GM19193 (cell line): ENCODE measurements around the gene DCDC2.

Experiments
- POLR2A ChIP-seq: IDR thresholded peaks from 4 replicates; pipeline ENCODE4 v1.6.1; 2011; ENCODE audit not compliant: insufficient read depth, insufficient read length; ENCODE audit errors: extremely low read depth

Gene DCDC2

GRCh38 chr6:24197892-24198291, 160.0 kb downstream of the DCDC2 start:
- no peak for TF ChIP-seq POLR2A

- TF ChIP-seq POLR2A = no peak
These were observed 161.8 kb downstream of the DCDC2 start for GRCh38 chr6:24195836-24196597.

- TF ChIP-seq POLR2A = no peak
These were observed 162.7 kb downstream of the DCDC2 start for GRCh38 chr6:24194978-24195700.

- TF ChIP-seq POLR2A = no peak
These were observed 164.5 kb downstream of the DCDC2 start for GRCh38 chr6:24193364-24193763.

GRCh38 chr6:24191346-24191745, 166.5 kb downstream of the DCDC2 start:
- TF ChIP-seq POLR2A = no peak

GRCh38 chr6:24188578-24189080, 169.2 kb downstream of the DCDC2 start:
- no peak for TF ChIP-seq POLR2A

GRCh38 chr6:24187965-24188577, 169.8 kb downstream of the DCDC2 start:
- no peak for TF ChIP-seq POLR2A

- no peak for TF ChIP-seq POLR2A
These were observed 171.5 kb downstream of the DCDC2 start for GRCh38 chr6:24186349-24186748.

GRCh38 chr6:24183584-24183983, 174.3 kb downstream of the DCDC2 start:
- no peak for TF ChIP-seq POLR2A

- TF ChIP-seq POLR2A = no peak
These were observed 200.0 kb downstream of the DCDC2 start for GRCh38 chr6:24157886-24158285.

- no peak for TF ChIP-seq POLR2A
These were observed 203.7 kb downstream of the DCDC2 start for GRCh38 chr6:24154121-24154520.

GRCh38 chr6:24152014-24152413, 205.8 kb downstream of the DCDC2 start:
- no peak for TF ChIP-seq POLR2A

GRCh38 chr6:24149836-24150235, 208.0 kb downstream of the DCDC2 start:
- TF ChIP-seq POLR2A = no peak

- no peak for TF ChIP-seq POLR2A
These were observed 208.6 kb downstream of the DCDC2 start for GRCh38 chr6:24149296-24149695.

- no peak for TF ChIP-seq POLR2A
These were observed 209.2 kb downstream of the DCDC2 start for GRCh38 chr6:24148684-24149083.
